ENCODE measurements around the gene FSHR.

FSHR gene

GRCh38 chr2:49154140-49154539 is at the start of gene FSHR:
Gene FSHR (minus strand): TSS chr2:49154515. CDS start chr2:49154417, 98 bp downstream.
- Histone ChIP-seq H2AFZ (ENCODE audit: low read length) (no peak within 1 kb of the TSS), H4K20me1 (ENCODE audit: insufficient read depth, low read length, poor library complexity, severe bottlenecking) (no peaks in the 10 kb centered on the region), H3K9ac (ENCODE audit: low read depth, low read length, poor library complexity, severe bottlenecking) (no peak within 1 kb of the TSS), H3K4me1 (ENCODE audit: insufficient read depth, low read length, poor library complexity, severe bottlenecking) (no peaks in the 10 kb centered on the region), H3K27me3 (ENCODE audit: insufficient read depth, low read length, poor library complexity, severe bottlenecking) (no peaks in the 10 kb centered on the region), H3K79me2 (ENCODE audit: insufficient read depth, low read length) (no peaks in the 10 kb centered on the region), H3K4me3 (ENCODE audit: low read length, poor library complexity, severe bottlenecking) (no peak within 1 kb of the TSS), H3K4me2 (ENCODE audit: low read depth, low read length, poor library complexity, severe bottlenecking) (no peak within 1 kb of the TSS), H3K36me3 (ENCODE audit: insufficient read depth, low read length) (no peaks in the 10 kb centered on the region), H3K9me3 (ENCODE audit: insufficient read depth, low read depth, low read length) (no peaks in the 10 kb centered on the region), H3K9me2 (replicated peaks; ENCODE audit: low read depth, low read length) (no peaks in the 10 kb centered on the region), H3F3A (ENCODE audit: low read depth) (no peaks in the 10 kb centered on the region)
- TF ChIP-seq CTCF (conservative IDR thresholded peaks at IDR 0.05; ENCODE audit: low read length), result no peak

- Histone ChIP-seq H3K4me2 (ENCODE audit: low read depth, low read length, poor library complexity, severe bottlenecking) (no peak overlapping the region), H3K4me3 (ENCODE audit: low read length, poor library complexity, severe bottlenecking) (no peak overlapping the region), H3K36me3 (ENCODE audit: insufficient read depth, low read length) (no peaks in the 10 kb centered on the region), H3K9me3 (ENCODE audit: insufficient read depth, low read depth, low read length) (no peaks in the 10 kb centered on the region), H3F3A (ENCODE audit: low read depth) (no peaks in the 10 kb centered on the region), H3K4me1 (ENCODE audit: insufficient read depth, low read length, poor library complexity, severe bottlenecking) (no peaks in the 10 kb centered on the region), H3K9me2 (replicated peaks; ENCODE audit: low read depth, low read length) (no peaks in the 10 kb centered on the region), H4K20me1 (ENCODE audit: insufficient read depth, low read length, poor library complexity, severe bottlenecking) (no peaks in the 10 kb centered on the region), H2AFZ (ENCODE audit: low read length) (no peak overlapping the region), H3K27me3 (ENCODE audit: insufficient read depth, low read length, poor library complexity, severe bottlenecking) (no peaks in the 10 kb centered on the region), H3K9ac (ENCODE audit: low read depth, low read length, poor library complexity, severe bottlenecking) (no peak overlapping the region), H3K79me2 (ENCODE audit: insufficient read depth, low read length) (no peaks in the 10 kb centered on the region)
- TF ChIP-seq EZH2phosphoT487 (IDR thresholded peaks at IDR 0.05; ENCODE audit: borderline replicate concordance) (no peak), CTCF (conservative IDR thresholded peaks at IDR 0.05; ENCODE audit: low read length) (no peak)
Observed at GRCh38 chr2:49199266-49199665, 45.0 kb upstream of the FSHR start.

GRCh38 chr2:49194701-49195100 is 40.4 kb upstream of the FSHR start:
- no peak for TF ChIP-seq CTCF (conservative IDR thresholded peaks at IDR 0.05; ENCODE audit: low read length)
- no peak for TF ChIP-seq EZH2phosphoT487 (IDR thresholded peaks at IDR 0.05; ENCODE audit: borderline replicate concordance)
- H3K27me3 ChIP-seq (ENCODE audit: insufficient read depth, low read length, poor library complexity, severe bottlenecking), result no peaks in the 10 kb centered on the region

More at GRCh38 chr2:49194701-49195100, 40.4 kb upstream of the FSHR start:
- H3K9ac ChIP-seq (ENCODE audit: low read depth, low read length, poor library complexity, severe bottlenecking), result no peak overlapping the region
- no peaks in the 10 kb centered on the region for H3K4me1 ChIP-seq (ENCODE audit: insufficient read depth, low read length, poor library complexity, severe bottlenecking)
- no peaks in the 10 kb centered on the region for H3K9me2 ChIP-seq (replicated peaks; ENCODE audit: low read depth, low read length)
- no peak overlapping the region for H3K4me2 ChIP-seq (ENCODE audit: low read depth, low read length, poor library complexity, severe bottlenecking)
- H3K36me3 ChIP-seq (ENCODE audit: insufficient read depth, low read length), result no peaks in the 10 kb centered on the region
- H3K79me2 ChIP-seq (ENCODE audit: insufficient read depth, low read length), result no peaks in the 10 kb centered on the region
- no peak overlapping the region for H2AFZ ChIP-seq (ENCODE audit: low read length)
- H4K20me1 ChIP-seq (ENCODE audit: insufficient read depth, low read length, poor library complexity, severe bottlenecking), result no peaks in the 10 kb centered on the region
- H3F3A ChIP-seq (ENCODE audit: low read depth), result no peaks in the 10 kb centered on the region
- H3K4me3 ChIP-seq (ENCODE audit: low read length, poor library complexity, severe bottlenecking), result no peak overlapping the region
- no peaks in the 10 kb centered on the region for H3K9me3 ChIP-seq (ENCODE audit: insufficient read depth, low read depth, low read length)
